ENCODE measurements around the gene SMARCA2.

DNA sequence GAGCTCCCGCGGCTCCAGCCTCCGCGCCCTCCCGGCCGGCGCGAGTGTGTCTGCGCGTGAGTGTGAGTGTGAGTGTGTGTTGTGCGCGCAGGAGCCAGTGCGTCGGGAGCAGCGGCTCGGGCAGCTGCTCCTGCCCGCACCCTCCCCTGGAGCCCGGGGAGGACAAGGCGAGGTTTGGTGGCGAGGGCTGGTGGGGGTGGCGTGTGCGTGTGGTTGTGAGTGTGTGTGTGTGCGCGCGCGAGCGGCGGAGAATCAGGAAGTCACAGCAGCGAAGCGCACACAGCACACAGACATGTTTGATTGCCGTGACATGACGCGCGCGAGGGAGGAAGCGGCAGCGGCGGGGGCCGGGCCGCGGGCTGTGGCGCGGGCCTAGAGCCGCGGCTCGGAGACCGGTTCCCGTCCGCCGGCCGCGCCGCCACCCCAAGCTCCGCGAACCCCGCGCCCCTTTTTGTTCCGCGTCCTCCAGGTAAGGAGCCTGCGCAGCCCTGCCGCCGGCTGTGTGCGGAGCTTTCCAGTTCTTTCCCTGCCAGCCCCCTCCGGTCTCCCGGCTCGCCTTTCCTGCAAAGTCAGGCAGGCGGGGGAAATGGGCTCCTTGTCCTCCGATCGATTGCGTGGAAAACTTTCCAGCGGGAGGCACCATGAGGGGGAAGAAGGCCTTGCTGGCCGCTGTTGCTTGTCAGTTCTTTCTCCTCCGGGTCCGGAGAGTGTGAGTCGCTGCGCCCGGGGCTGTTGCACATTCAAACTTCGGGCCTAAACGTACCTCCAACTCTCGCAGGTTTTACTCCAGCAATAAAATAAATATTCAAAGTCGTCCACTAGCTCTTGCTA, 2.4 kb downstream of the SMARCA2 start:
- TF ChIP-seq, protein P1, sequence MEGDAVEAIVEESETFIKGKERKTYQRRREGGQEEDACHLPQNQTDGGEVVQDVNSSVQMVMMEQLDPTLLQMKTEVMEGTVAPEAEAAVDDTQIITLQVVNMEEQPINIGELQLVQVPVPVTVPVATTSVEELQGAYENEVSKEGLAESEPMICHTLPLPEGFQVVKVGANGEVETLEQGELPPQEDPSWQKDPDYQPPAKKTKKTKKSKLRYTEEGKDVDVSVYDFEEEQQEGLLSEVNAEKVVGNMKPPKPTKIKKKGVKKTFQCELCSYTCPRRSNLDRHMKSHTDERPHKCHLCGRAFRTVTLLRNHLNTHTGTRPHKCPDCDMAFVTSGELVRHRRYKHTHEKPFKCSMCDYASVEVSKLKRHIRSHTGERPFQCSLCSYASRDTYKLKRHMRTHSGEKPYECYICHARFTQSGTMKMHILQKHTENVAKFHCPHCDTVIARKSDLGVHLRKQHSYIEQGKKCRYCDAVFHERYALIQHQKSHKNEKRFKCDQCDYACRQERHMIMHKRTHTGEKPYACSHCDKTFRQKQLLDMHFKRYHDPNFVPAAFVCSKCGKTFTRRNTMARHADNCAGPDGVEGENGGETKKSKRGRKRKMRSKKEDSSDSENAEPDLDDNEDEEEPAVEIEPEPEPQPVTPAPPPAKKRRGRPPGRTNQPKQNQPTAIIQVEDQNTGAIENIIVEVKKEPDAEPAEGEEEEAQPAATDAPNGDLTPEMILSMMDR (IDR thresholded peaks at IDR 0.05) = no peak
- TF ChIP-seq POLR2AphosphoS5 (IDR thresholded peaks at IDR 0.05) = peak; percentile 78 to 90
- no peak for TF ChIP-seq EP300 (IDR thresholded peaks at IDR 0.05)

Data from upper lobe of left lung (tissue), 4 donors.